ENCODE data around the gene APBB1IP.
A peak's percentile ranks its signal among the peaks of the same experiment; 100 is the strongest.

APBB1IP gene

GRCh38 chr10:26544932-26545331, 106.8 kb downstream of the APBB1IP start:
- H3K79me2 ChIP-seq = no peaks in the 10 kb centered on the region
- no peaks in the 10 kb centered on the region for H3K4me1 ChIP-seq
- no peak overlapping the region for H3K27ac ChIP-seq
- H2AFZ ChIP-seq = no peak overlapping the region
- H3K9me3 ChIP-seq (ENCODE audit: control insufficient read depth, low read length) = no peaks in the 10 kb centered on the region
- H3K36me3 ChIP-seq (ENCODE audit: control insufficient read depth, insufficient read depth, low read length) = no peaks in the 10 kb centered on the region
- H3K27me3 ChIP-seq (ENCODE audit: control insufficient read depth, insufficient read depth, low read length) = no peaks in the 10 kb centered on the region
- H3K4me2 ChIP-seq (ENCODE audit: low read length) = no peak overlapping the region
- no peak for TF ChIP-seq CTCF (IDR thresholded peaks at IDR 0.05)
- H3K9ac ChIP-seq = no peak overlapping the region
- no peak overlapping the region for H3K4me3 ChIP-seq (ENCODE audit: low read depth, low read length)

DNA sequence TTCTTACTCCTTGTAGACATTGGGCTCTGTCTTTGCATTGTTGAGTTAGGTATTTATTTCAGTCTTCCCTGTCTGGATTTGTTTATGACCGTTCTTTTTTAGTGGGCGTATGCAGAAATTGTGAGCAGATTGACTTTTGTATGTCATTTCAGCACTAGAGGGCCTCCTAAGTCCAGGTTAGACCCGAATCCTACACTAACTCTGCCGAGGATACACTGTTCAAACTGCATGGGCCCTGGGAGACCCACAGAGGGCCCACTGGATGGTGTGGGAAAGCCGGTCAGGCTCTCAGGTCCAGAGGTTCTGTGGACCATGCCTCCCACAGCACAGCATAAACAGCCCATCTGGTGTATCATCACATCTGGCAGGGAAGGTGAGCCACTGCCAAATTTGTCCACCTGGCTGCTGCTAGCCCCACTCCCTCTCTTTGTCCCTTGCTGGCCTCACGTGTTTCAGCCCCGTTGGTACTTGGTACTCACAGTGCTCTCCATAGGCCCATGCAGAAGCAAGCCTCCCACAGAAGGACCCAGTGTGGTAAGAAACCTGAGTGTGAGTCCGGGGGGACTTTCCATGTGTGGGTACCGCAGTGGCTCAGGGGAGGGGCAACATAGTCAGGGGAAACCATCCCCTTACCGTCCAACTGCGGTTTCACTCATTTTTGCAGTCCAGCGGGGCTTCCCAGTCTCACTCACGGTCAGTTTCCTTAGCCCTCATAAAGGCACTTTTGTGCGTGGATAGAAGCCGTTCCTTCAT, 112.8 kb downstream of the APBB1IP start:
- Histone ChIP-seq H3K27ac (no peak overlapping the region), H3K4me3 (ENCODE audit: low read depth, low read length) (no peak overlapping the region), H2AFZ (no peak overlapping the region), H3K27me3 (ENCODE audit: control insufficient read depth, insufficient read depth, low read length) (no peaks in the 10 kb centered on the region), H3K4me2 (ENCODE audit: low read length) (no peak overlapping the region), H3K79me2 (no peaks in the 10 kb centered on the region), H3K4me1 (no peaks in the 10 kb centered on the region), H3K9me3 (ENCODE audit: control insufficient read depth, low read length) (no peaks in the 10 kb centered on the region), H3K36me3 (ENCODE audit: control insufficient read depth, insufficient read depth, low read length) (no peaks in the 10 kb centered on the region), H3K9ac (no peak overlapping the region)
- no peak for TF ChIP-seq CTCF (IDR thresholded peaks at IDR 0.05)

GRCh38 chr10:26554246-26554645, 116.1 kb downstream of the APBB1IP start:
- H3K9ac ChIP-seq = no peak overlapping the region
- H3K27me3 ChIP-seq (ENCODE audit: control insufficient read depth, insufficient read depth, low read length) = no peaks in the 10 kb centered on the region
- H2AFZ ChIP-seq = no peak overlapping the region
- no peaks in the 10 kb centered on the region for H3K4me1 ChIP-seq
- no peaks in the 10 kb centered on the region for H3K9me3 ChIP-seq (ENCODE audit: control insufficient read depth, low read length)
- H3K36me3 ChIP-seq (ENCODE audit: control insufficient read depth, insufficient read depth, low read length) = no peaks in the 10 kb centered on the region
- no peaks in the 10 kb centered on the region for H3K79me2 ChIP-seq
- no peak overlapping the region for H3K4me2 ChIP-seq (ENCODE audit: low read length)
- H3K4me3 ChIP-seq (ENCODE audit: low read depth, low read length) = no peak overlapping the region
- no peak overlapping the region for H3K27ac ChIP-seq
- no peak for TF ChIP-seq CTCF (IDR thresholded peaks at IDR 0.05)

- H3K9me3 ChIP-seq (ENCODE audit: control insufficient read depth, low read length) = no peaks in the 10 kb centered on the region
- H3K4me3 ChIP-seq (ENCODE audit: low read depth, low read length) = no peak overlapping the region
- no peak overlapping the region for H3K4me2 ChIP-seq (ENCODE audit: low read length)
- H3K36me3 ChIP-seq (ENCODE audit: control insufficient read depth, insufficient read depth, low read length) = no peaks in the 10 kb centered on the region
- no peak for TF ChIP-seq CTCF (IDR thresholded peaks at IDR 0.05)
- H3K9ac ChIP-seq = no peak overlapping the region
- no peaks in the 10 kb centered on the region for H3K79me2 ChIP-seq
- H3K4me1 ChIP-seq = no peaks in the 10 kb centered on the region
- no peaks in the 10 kb centered on the region for H3K27me3 ChIP-seq (ENCODE audit: control insufficient read depth, insufficient read depth, low read length)
- H2AFZ ChIP-seq = peak overlapping the region; percentile 10
- H3K27ac ChIP-seq = no peak overlapping the region
Observed at GRCh38 chr10:26555719-26556368, 117.7 kb downstream of the APBB1IP start.
